ENCODE results near the gene UVRAG.
"Not testable (repeated sequence)": the region's sequence is repeated elsewhere in the genome, so short reads cannot be mapped to it uniquely, and the experiment has no call there.

UVRAG gene

DNA sequence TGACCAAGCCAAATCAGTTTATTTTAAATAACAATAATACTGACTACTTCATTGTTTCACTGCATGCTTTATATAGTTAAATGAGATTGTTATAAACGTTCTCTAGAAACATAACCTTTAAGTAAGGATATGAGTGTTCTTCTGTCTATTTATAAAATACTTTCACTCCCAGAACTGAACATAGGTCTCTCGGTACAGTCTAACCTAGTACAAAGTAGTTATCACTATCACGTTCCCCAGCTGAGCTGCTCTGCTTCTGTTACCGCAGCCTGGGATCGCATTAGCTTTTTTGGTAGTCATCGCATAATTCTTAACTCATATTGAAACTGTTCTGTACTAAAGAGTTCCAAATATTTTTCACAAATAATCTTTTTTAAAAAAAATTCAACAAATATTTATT is 247.7 kb downstream of the UVRAG start:
- H3K27ac Mint-ChIP-seq, result no peak overlapping the region
- H3K9me3 Mint-ChIP-seq, result no peaks in the 10 kb centered on the region
- no peak for DNase-seq
- CTCF ChIA-PET, result no interaction called here
- no peak overlapping the region for H3K4me3 Mint-ChIP-seq
- H3K27me3 Mint-ChIP-seq, result no peaks in the 10 kb centered on the region
- H3K36me3 Mint-ChIP-seq, result peaks cover 9% of the 10 kb centered on the region
- no peaks in the 10 kb centered on the region for H3K4me1 Mint-ChIP-seq

DNA sequence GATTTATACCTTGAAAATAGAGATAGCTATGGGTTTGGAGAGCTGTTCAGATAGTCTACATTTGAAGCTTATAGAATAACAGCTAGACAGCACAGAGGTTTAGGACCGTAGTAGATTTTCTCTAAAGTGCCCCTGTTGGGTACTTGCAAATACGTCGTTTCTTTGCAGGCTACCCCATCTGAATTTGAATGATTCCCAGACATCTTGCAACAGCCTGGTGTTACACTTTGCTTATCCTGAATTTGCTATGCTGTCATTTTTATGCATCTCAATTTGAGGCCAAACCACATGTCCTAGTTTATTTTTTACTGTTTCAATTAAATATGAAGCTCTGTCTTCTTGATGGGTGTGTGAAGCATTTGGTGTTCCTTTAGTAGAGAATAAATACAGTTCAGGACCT is 249.2 kb downstream of the UVRAG start:
- CTCF ChIA-PET, result interaction anchor here (1.0 kb wide), 1 partner anchor 88 kb away, joined by 3 read pairs; no protein-coding TSS in a partner anchor
- no peaks in the 10 kb centered on the region for H3K27me3 Mint-ChIP-seq
- peaks cover 9% of the 10 kb centered on the region for H3K36me3 Mint-ChIP-seq
- no peaks in the 10 kb centered on the region for H3K9me3 Mint-ChIP-seq
- H3K4me3 Mint-ChIP-seq, result no peak overlapping the region
- H3K27ac Mint-ChIP-seq, result no peak overlapping the region
- DNase-seq, result no peak
- no peaks in the 10 kb centered on the region for H3K4me1 Mint-ChIP-seq

DNA sequence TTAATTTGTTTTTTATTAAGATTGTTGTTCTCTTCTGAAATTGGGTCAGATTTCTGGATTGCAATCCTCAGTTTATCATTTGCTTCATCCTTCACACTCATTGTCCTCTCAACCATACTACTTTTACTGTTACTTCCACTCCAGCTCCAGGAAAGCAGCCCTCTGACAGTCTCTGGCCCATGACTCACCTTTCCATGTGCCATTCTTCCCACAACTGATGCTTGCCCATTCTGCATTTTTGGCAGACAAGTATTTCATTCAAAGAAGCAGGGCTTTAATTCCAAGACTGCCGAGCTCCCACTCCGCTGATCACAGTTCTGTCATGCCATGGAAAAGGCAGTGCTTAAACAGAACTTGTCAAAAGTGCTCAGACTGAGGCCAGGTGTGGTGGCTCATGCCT is 252.1 kb downstream of the UVRAG start:
- no peak for DNase-seq
- Mint-ChIP-seq H3K4me1 (no peaks in the 10 kb centered on the region), H3K27me3 (no peaks in the 10 kb centered on the region), H3K9me3 (no peaks in the 10 kb centered on the region), H3K4me3 (no peak overlapping the region), H3K36me3 (peaks cover 8% of the 10 kb centered on the region), H3K27ac (no peak overlapping the region)
- CTCF ChIA-PET, result no interaction called here

DNA sequence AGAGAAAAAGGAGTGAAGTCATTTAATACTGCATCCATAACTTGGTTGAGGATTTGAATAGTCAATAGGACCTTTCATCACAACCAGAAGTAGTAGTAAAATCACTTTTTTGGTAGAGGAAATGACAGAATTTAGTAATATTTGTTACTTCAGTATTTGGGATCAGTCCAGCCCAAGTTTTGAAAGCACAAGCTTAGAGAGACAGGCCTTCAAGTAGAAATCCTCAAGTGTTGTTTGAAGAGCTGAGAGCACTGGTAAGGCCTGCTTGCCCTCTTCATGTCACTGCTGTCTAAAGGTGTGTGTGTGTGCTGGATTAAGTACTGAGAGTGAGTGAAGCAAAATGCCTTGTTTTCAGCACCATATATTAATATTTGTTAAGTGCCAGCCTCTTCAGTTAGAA is 254.0 kb downstream of the UVRAG start:
- no peaks in the 10 kb centered on the region for H3K9me3 Mint-ChIP-seq
- no peaks in the 10 kb centered on the region for H3K27me3 Mint-ChIP-seq
- peaks cover 4% of the 10 kb centered on the region for H3K36me3 Mint-ChIP-seq
- DNase-seq, result no peak
- H3K27ac Mint-ChIP-seq, result no peak overlapping the region
- CTCF ChIA-PET, result no interaction called here
- H3K4me3 Mint-ChIP-seq, result no peak overlapping the region
- H3K4me1 Mint-ChIP-seq, result no peaks in the 10 kb centered on the region

DNA sequence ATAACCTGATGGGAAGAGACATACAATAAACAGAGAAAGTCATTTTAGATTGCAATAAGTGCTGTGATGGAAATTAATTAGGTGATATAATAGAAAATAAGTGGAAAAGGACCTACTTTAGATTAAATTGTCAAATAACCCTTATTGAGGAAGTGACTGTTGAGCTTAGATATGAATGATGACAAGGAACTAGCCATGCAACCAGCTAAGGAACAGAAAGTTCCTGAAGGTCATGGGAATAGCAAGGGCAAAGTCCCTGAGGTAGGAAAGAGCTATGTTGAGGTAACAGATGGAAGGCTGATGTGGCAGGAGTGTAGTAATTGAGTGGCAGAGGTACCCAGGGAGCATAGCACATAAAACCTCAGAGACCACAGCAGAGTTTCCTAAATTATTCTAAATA is 256.1 kb downstream of the UVRAG start:
- Mint-ChIP-seq H3K4me1 (no peaks in the 10 kb centered on the region), H3K27me3 (no peaks in the 10 kb centered on the region), H3K27ac (no peak overlapping the region)

DNA sequence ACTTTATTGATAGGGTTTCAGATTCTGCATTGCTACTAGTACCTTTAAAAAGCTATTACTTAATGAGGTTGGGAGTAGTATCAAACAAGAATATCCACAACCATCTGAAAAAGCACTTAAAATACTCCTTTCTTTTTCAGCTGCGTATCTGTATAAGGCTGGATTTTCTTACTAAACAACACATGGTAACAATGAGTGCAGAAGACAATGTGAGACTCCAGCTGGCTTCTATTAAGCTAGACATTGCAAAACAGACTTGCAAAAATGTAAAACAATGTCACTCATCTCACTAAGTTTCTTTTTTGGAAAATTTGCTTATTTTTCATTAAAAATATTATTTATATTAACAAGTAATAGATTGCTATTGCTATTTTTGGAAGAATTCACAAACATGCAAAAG is 258.7 kb downstream of the UVRAG start:
- peaks cover 10% of the 10 kb centered on the region for H3K36me3 Mint-ChIP-seq
- CTCF ChIA-PET, result no interaction called here

More for the DNA sequence above, 256.1 kb downstream of the UVRAG start:
- Mint-ChIP-seq H3K9me3 (no peaks in the 10 kb centered on the region), H3K36me3 (peaks cover 11% of the 10 kb centered on the region), H3K4me3 (no peak overlapping the region)
- CTCF ChIA-PET, result interaction anchor here (0.7 kb wide), 1 partner anchor 136 kb away, joined by 3 read pairs; no protein-coding TSS in a partner anchor
- DNase-seq, result no peak

DNA sequence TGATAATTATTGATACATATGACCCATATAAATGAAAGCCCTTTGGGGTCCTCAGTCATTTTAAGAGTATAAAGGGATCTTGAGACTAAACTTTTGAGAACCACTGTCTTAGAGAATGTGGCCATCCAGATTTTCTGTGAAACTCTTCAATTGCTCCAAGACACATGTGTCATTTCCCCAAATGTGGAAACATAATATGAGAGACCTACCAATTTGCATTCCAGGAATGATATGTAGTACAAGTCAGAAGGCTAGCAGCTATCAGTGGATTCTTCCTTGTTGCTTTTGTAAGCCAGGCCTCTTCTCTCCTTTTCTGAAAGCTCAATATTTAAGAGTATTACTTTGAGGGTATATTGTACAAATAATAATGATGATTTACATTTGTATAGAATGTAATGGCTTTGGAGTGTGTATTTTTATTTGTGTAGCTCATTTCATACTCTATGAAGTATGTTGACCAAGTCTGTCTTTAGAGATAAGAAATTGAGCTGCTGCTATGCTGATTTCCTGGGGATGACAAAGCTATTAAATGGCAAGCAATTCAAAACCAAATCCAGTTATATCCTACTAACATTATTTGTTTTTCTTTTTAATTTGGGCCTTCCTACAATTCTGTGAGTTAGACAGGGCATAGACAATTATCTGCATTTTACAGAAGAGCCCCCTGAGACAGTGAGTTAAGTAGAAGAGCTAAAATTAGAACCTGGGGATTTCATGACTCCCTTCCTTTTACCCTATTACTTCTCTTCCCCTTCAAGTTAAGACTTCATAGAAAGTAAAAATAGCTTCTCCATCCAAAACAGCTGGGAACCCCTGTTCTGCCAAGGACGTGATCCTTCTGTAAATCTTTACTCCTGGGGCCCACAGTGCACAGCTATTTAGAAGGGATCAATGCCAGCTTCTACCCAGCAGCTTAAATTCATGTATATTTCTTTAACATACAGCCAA is 259.4 kb downstream of the UVRAG start:
- DNase-seq, result no peak
- H3K9me3 Mint-ChIP-seq, result no peaks in the 10 kb centered on the region
- H3K27me3 Mint-ChIP-seq, result no peaks in the 10 kb centered on the region
- CTCF ChIA-PET, result interaction anchor here (1.3 kb wide), 1 partner anchor 20 kb away, joined by 3 read pairs; no protein-coding TSS in a partner anchor
- peaks cover 10% of the 10 kb centered on the region for H3K36me3 Mint-ChIP-seq
- no peak overlapping the region for H3K27ac Mint-ChIP-seq
- no peak overlapping the region for H3K4me3 Mint-ChIP-seq
- no peaks in the 10 kb centered on the region for H3K4me1 Mint-ChIP-seq

More for the DNA sequence above, 258.7 kb downstream of the UVRAG start:
- Mint-ChIP-seq H3K27ac (no peak overlapping the region), H3K27me3 (no peaks in the 10 kb centered on the region), H3K9me3 (no peaks in the 10 kb centered on the region), H3K4me1 (no peaks in the 10 kb centered on the region), H3K4me3 (no peak overlapping the region)
- no peak for DNase-seq

DNA sequence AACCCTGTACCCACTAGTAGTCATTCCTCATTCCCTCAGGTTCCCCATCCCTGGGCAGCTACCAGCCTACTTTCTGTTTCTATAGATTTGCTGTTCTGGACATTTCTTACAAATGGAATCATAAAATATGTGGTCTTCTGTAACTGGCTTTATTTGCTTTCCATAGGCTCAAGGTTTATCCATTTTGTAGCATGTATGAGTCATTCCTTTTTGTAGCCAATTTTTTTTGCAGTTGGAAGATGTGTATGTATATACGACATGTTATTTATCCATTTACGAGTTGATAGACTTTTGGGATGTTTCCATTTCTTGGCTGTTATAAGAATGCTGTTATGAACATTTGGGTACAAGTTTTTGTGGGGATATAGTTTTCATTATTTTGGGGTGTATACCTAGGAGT is 260.7 kb downstream of the UVRAG start:
- H3K4me1 Mint-ChIP-seq, result no peaks in the 10 kb centered on the region
- CTCF ChIA-PET, result interaction anchor here (1.3 kb wide), 1 partner anchor 21 kb away, joined by 3 read pairs; no protein-coding TSS in a partner anchor
- no peaks in the 10 kb centered on the region for H3K9me3 Mint-ChIP-seq
- no peak overlapping the region for H3K27ac Mint-ChIP-seq
- H3K4me3 Mint-ChIP-seq, result no peak overlapping the region
- H3K36me3 Mint-ChIP-seq, result peaks cover 8% of the 10 kb centered on the region
- H3K27me3 Mint-ChIP-seq, result no peaks in the 10 kb centered on the region
- no peak for DNase-seq

DNA sequence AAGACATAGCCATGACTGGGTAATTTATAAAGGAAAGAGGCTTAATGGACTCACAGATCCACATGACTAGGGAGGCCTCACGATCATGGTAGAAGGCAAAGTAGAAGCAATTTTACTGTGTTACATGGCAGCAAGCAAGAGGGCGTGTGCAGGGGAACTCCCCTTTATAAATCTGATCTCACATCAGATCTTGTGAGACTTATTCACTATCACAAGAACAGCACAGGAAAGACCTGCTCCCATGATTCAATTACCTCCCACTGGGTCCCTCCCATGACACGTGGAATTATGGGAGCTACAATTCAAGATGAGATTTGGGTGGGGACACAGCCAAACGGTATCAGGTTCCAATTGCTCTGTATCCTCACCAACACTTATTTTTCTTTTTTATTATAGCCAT is 261.2 kb downstream of the UVRAG start:
- CTCF ChIA-PET, H3K27me3 Mint-ChIP-seq, H3K4me3 Mint-ChIP-seq, H3K36me3 Mint-ChIP-seq, H3K9me3 Mint-ChIP-seq, DNase-seq, H3K27ac Mint-ChIP-seq, H3K4me1 Mint-ChIP-seq: not testable (repeated sequence)

DNA sequence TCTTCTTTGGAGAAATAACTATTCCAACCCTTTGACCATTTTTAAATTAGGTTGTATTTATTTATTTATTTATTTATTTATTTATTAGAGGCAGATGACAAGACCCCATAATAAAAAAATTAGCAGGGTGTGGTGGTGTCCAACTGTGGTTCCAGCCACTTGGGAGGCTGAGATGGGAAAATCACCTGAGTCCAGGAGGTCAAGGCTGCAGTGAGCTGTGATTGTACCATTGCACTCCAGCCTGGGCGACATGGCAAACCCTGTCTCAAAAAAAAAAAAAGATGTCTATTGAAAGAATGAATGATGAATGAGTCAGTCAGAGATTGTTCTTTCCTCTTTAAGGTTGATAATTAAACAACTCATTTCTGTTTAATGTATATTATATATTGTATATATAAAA is 261.7 kb downstream of the UVRAG start:
- Mint-ChIP-seq H3K36me3 (peaks cover 8% of the 10 kb centered on the region), H3K9me3 (no peaks in the 10 kb centered on the region), H3K27me3 (no peaks in the 10 kb centered on the region), H3K4me1 (no peaks in the 10 kb centered on the region), H3K27ac (no peak overlapping the region), H3K4me3 (no peak overlapping the region)
- CTCF ChIA-PET, result no interaction called here
- no peak for DNase-seq

DNA sequence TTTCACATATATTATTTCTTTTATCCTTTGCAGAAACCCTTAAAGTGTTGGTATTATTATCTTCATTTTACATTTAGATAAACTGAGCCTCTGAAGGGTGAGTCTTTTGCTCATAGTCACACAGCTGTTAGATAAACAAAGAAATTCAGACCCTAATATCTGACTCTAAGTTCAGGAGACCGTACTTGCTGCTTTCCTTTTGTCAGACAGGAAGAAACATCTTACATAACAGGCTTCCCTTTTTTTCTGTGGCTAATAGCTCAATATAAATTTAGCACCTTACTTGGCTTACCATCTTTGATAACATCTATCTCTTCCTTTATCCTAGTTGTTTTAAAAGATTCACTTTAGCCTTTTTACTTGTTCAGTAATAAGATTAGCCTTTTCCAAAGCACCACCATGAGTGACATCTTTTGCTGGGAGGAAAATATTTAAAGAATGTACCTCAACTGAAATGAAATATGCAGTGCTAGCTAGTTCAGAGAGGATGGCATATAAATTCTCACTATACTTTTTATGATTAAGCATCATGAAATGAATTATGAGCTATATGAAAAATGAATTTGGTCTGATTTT is 262.7 kb downstream of the UVRAG start:
- no peaks in the 10 kb centered on the region for H3K4me1 Mint-ChIP-seq
- no peak for DNase-seq
- H3K27ac Mint-ChIP-seq, result no peak overlapping the region
- no peak overlapping the region for H3K4me3 Mint-ChIP-seq
- no peaks in the 10 kb centered on the region for H3K9me3 Mint-ChIP-seq
- no peaks in the 10 kb centered on the region for H3K27me3 Mint-ChIP-seq
- CTCF ChIA-PET, result interaction anchor here (1.5 kb wide), 1 partner anchor 74 kb away, joined by 4 read pairs; no protein-coding TSS in a partner anchor
- H3K36me3 Mint-ChIP-seq, result peaks cover 8% of the 10 kb centered on the region

DNA sequence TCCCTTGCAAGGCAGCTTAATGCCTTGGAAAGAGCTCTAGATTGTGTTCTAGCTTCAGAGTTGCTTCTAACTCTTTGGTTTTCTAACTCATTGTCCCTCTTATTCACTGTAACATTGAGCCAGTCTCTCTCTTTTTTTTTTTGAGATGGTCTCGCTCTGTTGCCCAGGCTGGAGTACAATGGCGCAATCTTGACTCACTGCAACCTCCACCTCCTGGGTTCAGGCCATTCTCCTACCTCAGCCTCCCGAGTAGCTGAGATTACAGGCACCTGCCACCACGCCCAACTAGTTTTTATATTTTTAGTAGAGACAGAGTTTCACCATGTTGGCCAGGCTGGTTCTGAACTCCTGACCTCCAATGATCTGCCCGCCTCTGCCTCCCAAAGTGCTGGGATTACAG is 266.1 kb downstream of the UVRAG start:
- CTCF ChIA-PET, result interaction anchor here (0.6 kb wide), 1 partner anchor 344 kb away, joined by 3 read pairs; no protein-coding TSS in a partner anchor
- not testable (repeated sequence) for H3K4me3 Mint-ChIP-seq, H3K4me1 Mint-ChIP-seq, H3K36me3 Mint-ChIP-seq, DNase-seq, H3K9me3 Mint-ChIP-seq, H3K27me3 Mint-ChIP-seq, H3K27ac Mint-ChIP-seq

DNA sequence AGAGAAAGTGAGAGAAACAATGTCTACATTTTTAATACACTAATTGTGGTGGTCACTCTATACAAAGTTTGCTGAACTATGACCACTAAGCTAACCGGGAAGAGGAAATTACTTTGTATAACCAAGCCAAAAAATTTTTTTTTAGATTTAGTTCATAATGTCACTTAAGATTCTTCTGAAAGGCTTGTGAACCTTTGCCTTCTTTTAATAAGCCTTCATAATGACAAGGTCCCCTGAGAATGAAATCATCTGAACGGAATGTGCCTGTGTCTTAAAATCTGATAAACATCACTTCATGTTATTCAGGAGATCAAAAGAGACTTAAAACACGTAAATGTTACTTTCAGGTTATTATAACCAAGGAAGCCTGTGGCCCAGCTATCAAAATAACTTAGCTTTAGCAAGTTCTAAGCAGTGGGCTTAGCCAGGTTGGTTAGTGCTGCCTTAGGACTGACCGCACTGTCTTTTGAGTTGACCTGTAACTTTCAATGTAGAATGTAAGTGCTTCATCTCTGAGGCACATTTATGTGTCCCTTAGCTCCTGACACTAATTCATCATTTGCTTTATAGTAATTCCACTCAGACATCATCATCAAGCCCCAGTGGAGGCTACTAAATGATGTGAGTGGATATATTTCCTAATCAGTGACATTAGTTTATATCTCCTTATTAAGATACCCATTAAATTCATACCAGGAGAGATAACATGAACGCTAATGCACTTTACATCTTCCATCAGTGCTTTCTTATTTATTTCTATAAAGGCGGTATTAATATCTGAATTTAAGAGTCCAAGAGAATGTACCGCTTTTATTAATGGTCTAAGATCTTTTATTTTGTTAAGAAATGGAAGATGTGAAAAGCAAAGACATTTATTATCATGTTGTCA is 268.8 kb downstream of the UVRAG start:
- H3K4me3 Mint-ChIP-seq, result no peak overlapping the region
- peaks cover 5% of the 10 kb centered on the region for H3K36me3 Mint-ChIP-seq
- H3K27ac Mint-ChIP-seq, result no peak overlapping the region
- no peak for DNase-seq
- CTCF ChIA-PET, result no interaction called here
- H3K9me3 Mint-ChIP-seq, result no peaks in the 10 kb centered on the region
- no peaks in the 10 kb centered on the region for H3K4me1 Mint-ChIP-seq
- H3K27me3 Mint-ChIP-seq, result no peaks in the 10 kb centered on the region

DNA sequence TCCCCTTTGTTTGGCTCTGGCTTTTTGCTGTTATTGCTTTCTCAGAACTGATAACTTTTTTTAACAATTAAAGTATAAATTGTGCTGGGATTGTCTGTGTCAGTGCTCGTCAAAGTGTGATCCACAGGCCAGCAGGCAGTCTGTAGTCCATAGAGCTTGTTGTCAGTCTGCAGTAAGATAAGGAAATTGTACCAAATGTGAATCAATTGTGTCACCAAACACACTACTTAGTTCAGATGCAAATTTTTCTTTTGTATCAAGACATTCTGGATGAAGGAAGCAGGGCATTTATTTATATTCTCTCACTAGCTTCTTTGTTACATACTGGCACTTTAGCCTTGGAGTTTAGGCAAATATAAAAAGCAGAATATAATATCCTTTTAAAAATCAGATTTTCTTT is 270.3 kb downstream of the UVRAG start:
- Mint-ChIP-seq H3K4me1 (no peaks in the 10 kb centered on the region), H3K36me3 (peaks cover 9% of the 10 kb centered on the region), H3K27ac (no peak overlapping the region), H3K9me3 (no peaks in the 10 kb centered on the region), H3K27me3 (no peaks in the 10 kb centered on the region), H3K4me3 (no peak overlapping the region)
- DNase-seq, result no peak
- CTCF ChIA-PET, result no interaction called here
